ENCODE results near the gene RBM6.

DNA sequence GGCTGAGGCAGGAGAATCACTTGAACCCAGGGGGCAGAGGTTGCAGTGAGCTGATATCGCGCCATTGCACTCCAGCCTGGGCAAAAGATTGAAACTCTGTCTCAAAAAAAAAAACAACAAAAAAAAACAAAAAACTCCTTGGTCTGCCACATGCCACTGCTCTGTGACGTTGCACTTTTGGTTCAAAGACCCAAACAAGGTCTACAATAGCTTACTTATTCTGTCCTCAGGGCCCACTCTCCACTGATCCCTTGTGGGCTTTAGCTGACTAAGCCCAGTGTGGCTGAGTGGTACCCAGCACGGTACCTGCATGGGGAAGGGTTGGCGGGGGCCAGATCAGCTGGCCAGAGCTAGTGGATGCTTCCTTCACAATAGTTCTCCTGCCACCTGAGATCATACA lies 12.2 kb upstream of the RBM6 start:
- TF ChIP-seq EP300 (IDR thresholded peaks at IDR 0.05) (no peak), POLR2AphosphoS5 (IDR thresholded peaks at IDR 0.05) (no peak), POLR2A (IDR thresholded peaks at IDR 0.05) (no peak)
- TF ChIP-seq, protein P1, sequence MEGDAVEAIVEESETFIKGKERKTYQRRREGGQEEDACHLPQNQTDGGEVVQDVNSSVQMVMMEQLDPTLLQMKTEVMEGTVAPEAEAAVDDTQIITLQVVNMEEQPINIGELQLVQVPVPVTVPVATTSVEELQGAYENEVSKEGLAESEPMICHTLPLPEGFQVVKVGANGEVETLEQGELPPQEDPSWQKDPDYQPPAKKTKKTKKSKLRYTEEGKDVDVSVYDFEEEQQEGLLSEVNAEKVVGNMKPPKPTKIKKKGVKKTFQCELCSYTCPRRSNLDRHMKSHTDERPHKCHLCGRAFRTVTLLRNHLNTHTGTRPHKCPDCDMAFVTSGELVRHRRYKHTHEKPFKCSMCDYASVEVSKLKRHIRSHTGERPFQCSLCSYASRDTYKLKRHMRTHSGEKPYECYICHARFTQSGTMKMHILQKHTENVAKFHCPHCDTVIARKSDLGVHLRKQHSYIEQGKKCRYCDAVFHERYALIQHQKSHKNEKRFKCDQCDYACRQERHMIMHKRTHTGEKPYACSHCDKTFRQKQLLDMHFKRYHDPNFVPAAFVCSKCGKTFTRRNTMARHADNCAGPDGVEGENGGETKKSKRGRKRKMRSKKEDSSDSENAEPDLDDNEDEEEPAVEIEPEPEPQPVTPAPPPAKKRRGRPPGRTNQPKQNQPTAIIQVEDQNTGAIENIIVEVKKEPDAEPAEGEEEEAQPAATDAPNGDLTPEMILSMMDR (IDR thresholded peaks at IDR 0.05), result no peak
